Panc1 (cell line): ENCODE results near the gene SLC2A4. TPM values are rescaled to one million over a fixed set of nuclear protein-coding genes. Genes with fewer than 3 reads are reported as not detected.

Experiments
- ATAC-seq: fragments of 200-7000 bp; cut with Tn5 transposase; 2 replicates; pipeline ENCODE4 v1.9.1; 2020; ENCODE audit warnings: mild to moderate bottlenecking, moderate library complexity
- BruUV-seq: library from RNA; stranded (reverse); fragments of 400-500 nt; replicated peaks from 2 replicates; lab custom pipeline; 2021; lab: Mats Ljungman, UMichigan
- CTCF ChIA-PET: fragments of 300-600 bp; sonication (Branson Sonifier 250); formaldehyde crosslinking; loops from one replicate; lab custom pipeline; 2022; ENCODE audit warnings: antibody characterized with exemption; lab: Charles Lee
- POLR2A ChIA-PET: fragments of 300-600 bp; sonication (Branson Sonifier 250); formaldehyde crosslinking; loops from one replicate; lab custom pipeline; 2022; ENCODE audit warnings: antibody characterized with exemption; lab: Charles Lee
- DNase-seq: peaks from one replicate; pipeline ENCODE4 v3.0.0-alpha.2; 2010; ENCODE audit warnings: low read depth, low spot score
- H3K27ac ChIP-seq: 2 replicates; pipeline ENCODE4 v1.5.1; 2011; ENCODE audit warnings: mild to moderate bottlenecking, low read length, inconsistent platforms
- H3K27me3 ChIP-seq: fragments of 200-500 bp; sonication (Bioruptor generic); 2 replicates; pipeline ENCODE4 v1.6.0; 2014; ENCODE audit warnings: low read length, inconsistent platforms; ENCODE audit not compliant: control insufficient read depth, insufficient read depth
- H3K36me3 ChIP-seq: fragments of 200-500 bp; sonication (Bioruptor generic); 2 replicates; pipeline ENCODE4 v1.5.1; 2014; ENCODE audit warnings: inconsistent platforms, mild to moderate bottlenecking, low read length, moderate library complexity; ENCODE audit not compliant: control insufficient read depth, insufficient read depth
- H3K4me1 ChIP-seq: 2 replicates; pipeline ENCODE4 v1.5.1; 2011; ENCODE audit warnings: inconsistent platforms, mild to moderate bottlenecking, low read length, moderate library complexity; ENCODE audit not compliant: control insufficient read depth, insufficient read depth
- H3K4me3 ChIP-seq, 2 experiments: 2 replicates each; pipeline ENCODE4 v1.5.1; 2011 to 2012; ENCODE audit warnings: low read depth in 2 of 2, low read length in 2 of 2, mild to moderate bottlenecking in 2 of 2, inconsistent platforms in 1 of 2, moderate library complexity in 1 of 2
- H3K9me3 ChIP-seq: fragments of 200-500 bp; sonication (Bioruptor generic); 2 replicates; pipeline ENCODE4 v1.5.1; 2014; ENCODE audit warnings: low read depth, mild to moderate bottlenecking, inconsistent platforms, low read length, moderate library complexity; ENCODE audit not compliant: control insufficient read depth, insufficient read depth
- POLR2AphosphoS5 ChIP-seq: IDR thresholded peaks from 2 replicates; pipeline ENCODE4 v1.6.1; 2012; ENCODE audit warnings: mild to moderate bottlenecking, low read depth, low read length, moderate library complexity
- SIN3A ChIP-seq: IDR thresholded peaks from 2 replicates; pipeline ENCODE4 v1.6.1; 2012; ENCODE audit warnings: low read depth, mild to moderate bottlenecking, low read length, moderate library complexity, borderline replicate concordance; ENCODE audit not compliant: insufficient read depth
- TCF7L2 ChIP-seq: IDR thresholded peaks from 2 replicates; pipeline ENCODE4 v1.6.1; 2011; ENCODE audit warnings: mild to moderate bottlenecking, low read depth, low read length, inconsistent platforms
- in situ Hi-C: cut with HindIII; loops from 2 replicates; pipeline ENCODE4 v1.10.0; 2016; ENCODE audit warnings: low sequenced_read_pairs, low pct_unique_long_range_greater_than_20kb
- intact Hi-C: fragments of 100-400 bp; cut with micrococcal nuclease; formaldehyde crosslinking; loops from one replicate; pipeline ENCODE4 v1.10.0; 2022; ENCODE audit not compliant: unreplicated experiment
- total RNA-seq: library from RNA; stranded (reverse); gene quantifications from one replicate; pipeline ENCODE4 v1.2.1, GENCODE V29; 2021; ENCODE audit not compliant: unreplicated experiment
- TF ChIP-seq, protein P1 (sequence below), 2 experiments: IDR thresholded peaks; 2 replicates each; pipeline ENCODE4 v1.6.1; 2011 to 2012; ENCODE audit warnings: low read depth in 2 of 2, control low read depth in 1 of 2, low read length in 1 of 2, mild to moderate bottlenecking in 1 of 2, moderate library complexity in 1 of 2; ENCODE audit not compliant: insufficient read depth in 1 of 2
- TF ChIP-seq, protein P2 (sequence below): fragments of 450-650 bp; IDR thresholded peaks from 2 replicates; pipeline ENCODE4 v1.5.1; 2017; ENCODE audit warnings: mild to moderate bottlenecking

SLC2A4 gene
- total RNA-seq, 1 experiment from 2014 or later: 0.31 TPM

DNA sequence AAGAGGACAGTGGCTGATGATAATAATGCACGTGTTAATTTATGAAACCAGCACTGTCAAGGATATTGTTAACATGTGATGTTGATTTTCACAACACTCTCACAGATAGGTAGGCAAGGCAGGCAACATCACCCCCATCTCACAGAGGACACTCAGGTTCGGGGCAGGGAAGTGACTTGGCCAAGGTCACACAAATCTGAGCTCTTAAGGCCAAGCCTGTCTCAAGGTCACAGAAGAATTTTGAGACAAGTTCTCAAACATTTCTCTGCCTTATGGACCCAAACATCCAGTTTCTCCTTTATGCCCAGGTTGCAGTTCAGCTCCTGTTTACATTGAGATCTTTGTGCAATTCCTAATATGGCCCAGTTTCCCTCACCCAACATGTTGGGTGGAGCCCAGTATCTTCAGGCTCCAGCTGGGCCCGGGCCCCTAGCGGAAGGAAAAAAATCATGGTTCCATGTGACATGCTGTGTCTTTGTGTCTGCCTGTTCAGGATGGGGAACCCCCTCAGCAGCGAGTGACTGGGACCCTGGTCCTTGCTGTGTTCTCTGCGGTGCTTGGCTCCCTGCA is 1.3 kb downstream of the SLC2A4 start:
- intact Hi-C loops: no loop called here
- TF ChIP-seq, protein P1, sequence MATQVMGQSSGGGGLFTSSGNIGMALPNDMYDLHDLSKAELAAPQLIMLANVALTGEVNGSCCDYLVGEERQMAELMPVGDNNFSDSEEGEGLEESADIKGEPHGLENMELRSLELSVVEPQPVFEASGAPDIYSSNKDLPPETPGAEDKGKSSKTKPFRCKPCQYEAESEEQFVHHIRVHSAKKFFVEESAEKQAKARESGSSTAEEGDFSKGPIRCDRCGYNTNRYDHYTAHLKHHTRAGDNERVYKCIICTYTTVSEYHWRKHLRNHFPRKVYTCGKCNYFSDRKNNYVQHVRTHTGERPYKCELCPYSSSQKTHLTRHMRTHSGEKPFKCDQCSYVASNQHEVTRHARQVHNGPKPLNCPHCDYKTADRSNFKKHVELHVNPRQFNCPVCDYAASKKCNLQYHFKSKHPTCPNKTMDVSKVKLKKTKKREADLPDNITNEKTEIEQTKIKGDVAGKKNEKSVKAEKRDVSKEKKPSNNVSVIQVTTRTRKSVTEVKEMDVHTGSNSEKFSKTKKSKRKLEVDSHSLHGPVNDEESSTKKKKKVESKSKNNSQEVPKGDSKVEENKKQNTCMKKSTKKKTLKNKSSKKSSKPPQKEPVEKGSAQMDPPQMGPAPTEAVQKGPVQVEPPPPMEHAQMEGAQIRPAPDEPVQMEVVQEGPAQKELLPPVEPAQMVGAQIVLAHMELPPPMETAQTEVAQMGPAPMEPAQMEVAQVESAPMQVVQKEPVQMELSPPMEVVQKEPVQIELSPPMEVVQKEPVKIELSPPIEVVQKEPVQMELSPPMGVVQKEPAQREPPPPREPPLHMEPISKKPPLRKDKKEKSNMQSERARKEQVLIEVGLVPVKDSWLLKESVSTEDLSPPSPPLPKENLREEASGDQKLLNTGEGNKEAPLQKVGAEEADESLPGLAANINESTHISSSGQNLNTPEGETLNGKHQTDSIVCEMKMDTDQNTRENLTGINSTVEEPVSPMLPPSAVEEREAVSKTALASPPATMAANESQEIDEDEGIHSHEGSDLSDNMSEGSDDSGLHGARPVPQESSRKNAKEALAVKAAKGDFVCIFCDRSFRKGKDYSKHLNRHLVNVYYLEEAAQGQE (IDR thresholded peaks at IDR 0.05; ENCODE audit: insufficient read depth in 1 of 2, low read depth in 2 of 2, low read length in 1 of 2): no peak
- TF ChIP-seq POLR2AphosphoS5 (no peak), TCF7L2 (no peak), SIN3A (no peak)
- TF ChIP-seq, protein P2, sequence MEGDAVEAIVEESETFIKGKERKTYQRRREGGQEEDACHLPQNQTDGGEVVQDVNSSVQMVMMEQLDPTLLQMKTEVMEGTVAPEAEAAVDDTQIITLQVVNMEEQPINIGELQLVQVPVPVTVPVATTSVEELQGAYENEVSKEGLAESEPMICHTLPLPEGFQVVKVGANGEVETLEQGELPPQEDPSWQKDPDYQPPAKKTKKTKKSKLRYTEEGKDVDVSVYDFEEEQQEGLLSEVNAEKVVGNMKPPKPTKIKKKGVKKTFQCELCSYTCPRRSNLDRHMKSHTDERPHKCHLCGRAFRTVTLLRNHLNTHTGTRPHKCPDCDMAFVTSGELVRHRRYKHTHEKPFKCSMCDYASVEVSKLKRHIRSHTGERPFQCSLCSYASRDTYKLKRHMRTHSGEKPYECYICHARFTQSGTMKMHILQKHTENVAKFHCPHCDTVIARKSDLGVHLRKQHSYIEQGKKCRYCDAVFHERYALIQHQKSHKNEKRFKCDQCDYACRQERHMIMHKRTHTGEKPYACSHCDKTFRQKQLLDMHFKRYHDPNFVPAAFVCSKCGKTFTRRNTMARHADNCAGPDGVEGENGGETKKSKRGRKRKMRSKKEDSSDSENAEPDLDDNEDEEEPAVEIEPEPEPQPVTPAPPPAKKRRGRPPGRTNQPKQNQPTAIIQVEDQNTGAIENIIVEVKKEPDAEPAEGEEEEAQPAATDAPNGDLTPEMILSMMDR: no peak

DNA sequence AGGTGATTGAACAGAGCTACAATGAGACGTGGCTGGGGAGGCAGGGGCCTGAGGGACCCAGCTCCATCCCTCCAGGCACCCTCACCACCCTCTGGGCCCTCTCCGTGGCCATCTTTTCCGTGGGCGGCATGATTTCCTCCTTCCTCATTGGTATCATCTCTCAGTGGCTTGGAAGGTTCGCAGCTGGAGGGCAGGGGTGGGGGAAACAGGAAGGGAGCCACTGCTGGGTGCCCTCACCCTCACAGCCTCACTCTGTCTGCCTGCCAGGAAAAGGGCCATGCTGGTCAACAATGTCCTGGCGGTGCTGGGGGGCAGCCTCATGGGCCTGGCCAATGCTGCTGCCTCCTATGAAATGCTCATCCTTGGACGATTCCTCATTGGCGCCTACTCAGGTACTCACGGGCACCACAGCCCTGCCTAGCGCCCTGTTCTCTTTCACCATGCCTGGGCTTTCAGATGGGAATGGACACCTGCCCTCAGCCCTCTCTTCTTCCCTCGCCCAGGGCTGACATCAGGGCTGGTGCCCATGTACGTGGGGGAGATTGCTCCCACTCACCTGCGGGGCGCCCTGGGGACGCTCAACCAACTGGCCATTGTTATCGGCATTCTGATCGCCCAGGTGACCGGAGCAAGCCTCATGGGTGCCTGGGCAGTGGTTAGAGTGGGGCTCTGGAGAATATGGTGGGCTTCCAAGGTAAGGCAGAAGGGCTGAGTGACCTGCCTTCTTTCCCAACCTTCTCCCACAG is 2.1 kb downstream of the SLC2A4 start:
- Histone ChIP-seq H3K4me3 (no peak overlapping the region), H3K4me1 (no peaks in the 10 kb centered on the region), H3K27ac (no peak overlapping the region), H3K36me3 (no peaks in the 10 kb centered on the region), H3K27me3 (no peaks in the 10 kb centered on the region), H3K9me3 (no peaks in the 10 kb centered on the region)
- POLR2A ChIA-PET: no interaction called here
- in situ Hi-C loops (no loop called here), intact Hi-C loops (no loop called here)
- DNase-seq (no peak), ATAC-seq (no peak)
- TF ChIP-seq, protein P1 (IDR thresholded peaks at IDR 0.05; ENCODE audit: insufficient read depth in 1 of 2, low read depth in 2 of 2, low read length in 1 of 2): no peak
- TF ChIP-seq SIN3A (no peak), TCF7L2 (no peak), POLR2AphosphoS5 (no peak)
- TF ChIP-seq, protein P2: no peak
- CTCF ChIA-PET: no interaction called here
- no TSS peak for BruUV-seq

More for the DNA sequence above, 1.3 kb downstream of the SLC2A4 start:
- ChIA-PET CTCF (no interaction called here), POLR2A (interaction anchor here (0.5 to 0.7 kb wide), 2 partner anchors 9 to 250 kb away, joined by 4 to 5 read pairs; no protein-coding TSS in a partner anchor)
- DNase-seq (no peak), ATAC-seq (no peak)
- no TSS peak for BruUV-seq
- Histone ChIP-seq H3K4me3 (no peak overlapping the region), H3K27me3 (no peaks in the 10 kb centered on the region), H3K9me3 (no peaks in the 10 kb centered on the region), H3K4me1 (no peaks in the 10 kb centered on the region), H3K36me3 (no peaks in the 10 kb centered on the region), H3K27ac (no peak overlapping the region)
- in situ Hi-C loops: no loop called here
